ENCODE data around the gene SP5.

SP5 gene

DNA sequence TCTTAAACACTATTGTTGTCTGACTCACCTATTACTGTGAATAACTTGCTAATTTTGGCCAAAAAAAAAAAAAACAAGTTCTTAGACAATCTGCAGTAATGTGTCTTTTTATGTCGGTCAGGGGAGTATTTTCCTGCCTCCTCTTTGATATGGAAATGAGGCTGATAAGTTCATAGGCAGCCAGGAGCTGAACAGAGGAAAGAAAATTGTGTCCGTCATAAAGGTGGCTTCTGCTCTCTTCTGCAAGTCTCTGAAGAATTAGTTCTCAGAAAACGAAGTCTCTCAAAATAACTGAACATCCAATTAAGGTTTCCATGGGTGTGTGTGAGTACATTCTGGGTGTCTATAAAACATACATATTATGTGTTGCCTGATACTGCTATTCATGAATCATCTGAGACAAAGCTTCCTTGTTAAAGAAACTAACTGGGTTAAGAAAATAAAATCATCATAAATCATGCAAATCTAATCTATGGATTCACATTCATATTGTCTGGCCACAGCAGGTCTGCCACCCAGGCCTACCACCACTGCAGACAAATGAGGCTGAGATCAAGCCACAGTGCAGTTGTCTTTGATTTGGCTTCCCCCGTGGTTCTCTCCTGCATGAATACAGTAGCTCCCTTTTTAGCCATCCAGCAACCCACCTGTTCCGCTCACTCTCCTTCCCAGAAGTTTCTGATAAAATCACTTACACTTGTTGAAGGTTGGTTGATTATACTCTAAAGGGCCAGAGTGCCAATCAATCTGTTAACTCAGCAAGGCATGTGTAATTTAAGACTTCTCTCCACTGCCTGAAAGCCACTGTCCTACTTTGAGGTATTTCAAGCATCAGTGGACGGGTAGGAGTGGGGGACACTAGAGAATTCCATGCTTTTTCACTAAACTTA lies 19.4 kb upstream of the SP5 start:
- H3K36me3 Mint-ChIP-seq, result no peaks in the 10 kb centered on the region
- DNase-seq (ENCODE audit: low spot score in 2 of 2), result no peak
- no peak overlapping the region for H3K4me3 Mint-ChIP-seq
- H3K27ac Mint-ChIP-seq, result no peak overlapping the region
- H3K27me3 Mint-ChIP-seq, result peaks cover 9% of the 10 kb centered on the region
- no peak for ATAC-seq (ENCODE audit: low read depth)
- no peaks in the 10 kb centered on the region for H3K4me1 Mint-ChIP-seq
- no peaks in the 10 kb centered on the region for H3K9me3 Mint-ChIP-seq

- Mint-ChIP-seq H3K4me1 (no peaks in the 10 kb centered on the region), H3K27ac (no peak overlapping the region), H3K27me3 (peaks cover 10% of the 10 kb centered on the region), H3K9me3 (peaks cover 2% of the 10 kb centered on the region), H3K4me3 (no peak overlapping the region), H3K36me3 (no peaks in the 10 kb centered on the region)
- DNase-seq (ENCODE audit: low spot score in 2 of 2) (no peak), ATAC-seq (ENCODE audit: low read depth) (no peak)
These were observed 18.2 kb upstream of the SP5 start for GRCh38 chr2:170696948-170697347.

DNA sequence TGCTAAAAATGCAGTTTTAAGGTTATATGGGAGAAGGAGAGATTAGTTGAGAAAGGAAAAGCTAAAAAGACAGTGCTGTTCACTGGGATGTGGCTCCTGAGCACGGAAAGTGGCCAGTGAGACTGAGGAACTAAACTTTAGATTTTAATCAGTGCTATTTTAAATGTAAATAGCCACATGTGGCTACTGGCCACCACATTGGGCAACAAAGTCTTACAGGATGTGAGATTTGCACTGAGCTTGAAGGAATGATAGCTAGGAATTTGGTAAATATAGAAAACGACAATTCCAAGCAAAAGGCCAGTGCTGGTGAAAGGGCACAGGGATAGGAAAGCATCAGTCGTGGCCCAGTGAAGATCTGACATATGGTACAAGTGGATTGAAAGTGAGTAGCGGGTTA lies 14.1 kb upstream of the SP5 start:
- ATAC-seq (ENCODE audit: low read depth) (no peak), DNase-seq (ENCODE audit: low spot score in 2 of 2) (no peak)
- H3K4me3 Mint-ChIP-seq, result no peak overlapping the region
- peaks cover 7% of the 10 kb centered on the region for H3K9me3 Mint-ChIP-seq
- no peak overlapping the region for H3K27ac Mint-ChIP-seq
- no peaks in the 10 kb centered on the region for H3K36me3 Mint-ChIP-seq
- peaks cover 8% of the 10 kb centered on the region for H3K27me3 Mint-ChIP-seq
- H3K4me1 Mint-ChIP-seq, result no peaks in the 10 kb centered on the region

DNA sequence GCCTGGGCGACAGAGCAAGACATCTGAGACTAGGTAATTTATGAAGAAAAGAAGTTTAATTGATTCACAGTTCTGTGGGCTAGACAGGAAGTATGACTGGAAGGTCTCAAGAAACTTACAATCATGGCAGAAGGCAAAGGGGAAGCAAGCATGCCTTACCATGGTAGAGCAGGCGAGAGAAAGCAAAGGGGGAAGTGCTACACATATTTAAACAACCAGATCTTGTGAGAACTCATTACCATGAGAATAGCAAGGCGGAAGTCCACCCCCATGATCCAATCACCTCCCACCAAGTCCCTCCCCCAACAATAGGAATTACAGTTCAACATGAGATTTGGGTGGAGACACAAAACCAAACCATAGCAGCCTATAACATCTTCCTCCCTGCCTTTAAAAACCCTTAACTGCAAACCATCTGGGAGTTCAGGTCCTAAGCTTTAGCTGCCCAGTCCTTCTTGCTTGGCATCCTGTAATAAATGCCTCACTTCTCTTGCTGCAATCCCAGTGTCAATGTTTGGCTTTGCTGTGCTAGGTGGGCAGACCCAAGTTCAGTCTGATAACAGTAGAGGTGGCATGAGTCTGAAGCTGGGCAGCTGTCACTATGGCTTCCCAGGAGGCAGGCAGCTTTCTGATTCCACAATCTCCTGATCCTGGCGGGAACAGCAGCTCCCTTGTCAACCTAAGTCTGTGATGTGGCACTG lies 11.2 kb upstream of the SP5 start:
- H3K27ac Mint-ChIP-seq, result no peak overlapping the region
- ATAC-seq (ENCODE audit: low read depth), result no peak
- H3K4me3 Mint-ChIP-seq, result no peak overlapping the region
- no peaks in the 10 kb centered on the region for H3K36me3 Mint-ChIP-seq
- peaks cover 2% of the 10 kb centered on the region for H3K4me1 Mint-ChIP-seq
- H3K27me3 Mint-ChIP-seq, result peaks cover 9% of the 10 kb centered on the region
- H3K9me3 Mint-ChIP-seq, result peaks cover 7% of the 10 kb centered on the region
- no peak for DNase-seq (ENCODE audit: low spot score in 2 of 2)

GRCh38 chr2:170707821-170708795 lies 7.0 kb upstream of the SP5 start:
- Mint-ChIP-seq H3K4me1 (peaks cover 4% of the 10 kb centered on the region), H3K9me3 (peaks cover 4% of the 10 kb centered on the region), H3K36me3 (peaks cover 1% of the 10 kb centered on the region), H3K27ac (no peak overlapping the region), H3K27me3 (peaks cover 22% of the 10 kb centered on the region), H3K4me3 (no peak overlapping the region)
- DNase-seq (ENCODE audit: low spot score in 2 of 2) (no peak), ATAC-seq (ENCODE audit: low read depth) (no peak)

GRCh38 chr2:170710609-170710979 lies 4.5 kb upstream of the SP5 start:
- peaks cover 26% of the 10 kb centered on the region for H3K27me3 Mint-ChIP-seq
- H3K4me3 Mint-ChIP-seq, result no peak overlapping the region
- ATAC-seq (ENCODE audit: low read depth) (no peak), DNase-seq (ENCODE audit: low spot score in 2 of 2) (no peak)
- H3K27ac Mint-ChIP-seq, result no peak overlapping the region
- peaks cover 1% of the 10 kb centered on the region for H3K36me3 Mint-ChIP-seq
- peaks cover 3% of the 10 kb centered on the region for H3K9me3 Mint-ChIP-seq
- peaks cover 11% of the 10 kb centered on the region for H3K4me1 Mint-ChIP-seq

DNA sequence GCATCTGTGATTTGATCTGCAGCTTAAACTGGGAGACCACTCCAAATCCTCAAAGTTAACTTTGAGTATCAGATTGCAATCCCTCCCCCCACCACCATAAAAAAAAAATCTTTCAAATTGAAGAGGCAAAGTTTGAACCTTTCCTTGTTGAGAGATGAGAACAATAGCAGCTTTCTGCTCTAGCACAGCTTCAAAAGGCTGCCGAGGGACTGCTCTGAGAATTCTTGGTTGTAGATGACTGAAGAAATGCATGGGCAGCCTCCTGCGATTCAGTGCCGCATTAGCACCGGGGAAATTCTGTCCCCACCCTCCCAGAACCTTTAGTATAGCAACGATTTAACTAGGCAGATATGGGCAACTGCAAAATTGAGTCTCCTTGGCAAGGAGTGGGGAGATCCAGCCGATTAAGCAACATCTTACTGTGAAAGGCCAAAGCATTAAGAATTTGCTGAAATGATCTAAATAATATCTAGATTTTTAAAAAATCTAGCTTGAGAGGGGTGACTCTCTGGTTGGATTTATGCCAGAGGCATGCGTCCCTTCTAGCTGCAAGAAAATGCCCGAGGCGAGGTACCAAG lies 3.9 kb upstream of the SP5 start:
- H3K9me3 Mint-ChIP-seq, result peaks cover 3% of the 10 kb centered on the region
- peaks cover 12% of the 10 kb centered on the region for H3K4me1 Mint-ChIP-seq
- ATAC-seq (ENCODE audit: low read depth) (no peak), DNase-seq (ENCODE audit: low spot score in 2 of 2) (no peak)
- no peak overlapping the region for H3K27ac Mint-ChIP-seq
- H3K4me3 Mint-ChIP-seq, result no peak overlapping the region
- peaks cover 1% of the 10 kb centered on the region for H3K36me3 Mint-ChIP-seq
- peaks cover 26% of the 10 kb centered on the region for H3K27me3 Mint-ChIP-seq

GRCh38 chr2:170711774-170712652 lies 3.1 kb upstream of the SP5 start:
- Mint-ChIP-seq H3K9me3 (peaks cover 3% of the 10 kb centered on the region), H3K27ac (no peak overlapping the region), H3K4me1 (peaks cover 12% of the 10 kb centered on the region), H3K27me3 (peaks cover 26% of the 10 kb centered on the region), H3K4me3 (no peak overlapping the region), H3K36me3 (peaks cover 1% of the 10 kb centered on the region)
- ATAC-seq (ENCODE audit: low read depth), result no peak
- no peak for DNase-seq (ENCODE audit: low spot score in 2 of 2)

GRCh38 chr2:170712653-170713542 lies 2.2 kb upstream of the SP5 start:
- H3K9me3 Mint-ChIP-seq, result peaks cover 3% of the 10 kb centered on the region
- H3K4me3 Mint-ChIP-seq, result peak overlapping the region; percentile 17

GRCh38 chr2:170713543-170714380 lies 1.4 kb upstream of the SP5 start:
- Mint-ChIP-seq H3K36me3 (peaks cover 1% of the 10 kb centered on the region), H3K4me3 (peak overlapping the region; percentile 17), H3K27ac (no peak overlapping the region), H3K9me3 (peaks cover 3% of the 10 kb centered on the region), H3K4me1 (peaks cover 9% of the 10 kb centered on the region), H3K27me3 (peaks cover 28% of the 10 kb centered on the region)
- ATAC-seq (ENCODE audit: low read depth), result no peak
- DNase-seq (ENCODE audit: low spot score in 2 of 2), result peak in 1 of 2 donors; percentile 10

More at GRCh38 chr2:170712653-170713542, 2.2 kb upstream of the SP5 start:
- Mint-ChIP-seq H3K4me1 (peaks cover 12% of the 10 kb centered on the region), H3K36me3 (peaks cover 1% of the 10 kb centered on the region), H3K27me3 (peaks cover 31% of the 10 kb centered on the region), H3K27ac (no peak overlapping the region)
- DNase-seq (ENCODE audit: low spot score in 2 of 2) (no peak), ATAC-seq (ENCODE audit: low read depth) (no peak)

GRCh38 chr2:170714381-170715061 lies 616 bp upstream of the SP5 start:
- Mint-ChIP-seq H3K4me1 (peaks cover 9% of the 10 kb centered on the region), H3K27ac (no peak overlapping the region), H3K4me3 (peak overlapping the region; percentile 74), H3K27me3 (peaks cover 26% of the 10 kb centered on the region), H3K36me3 (peaks cover 1% of the 10 kb centered on the region), H3K9me3 (peaks cover 3% of the 10 kb centered on the region)
- DNase-seq (ENCODE audit: low spot score in 2 of 2) (peak in 1 of 2 donors; percentile 10), ATAC-seq (ENCODE audit: low read depth) (no peak)

All from memory B cell (primary cell).